SW 1271 (cell line): ENCODE measurements around the gene TRAF1.

ENCODE experiments used
- DNase-seq, 2 experiments: peaks; one replicate each; lab custom pipeline; 2025; lab: John Stamatoyannopoulos, UW

The TRAF1 gene

GRCh38 chr9:120941046-120941770 lies 14.6 kb upstream of the TRAF1 start:
- no peak for DNase-seq

DNA sequence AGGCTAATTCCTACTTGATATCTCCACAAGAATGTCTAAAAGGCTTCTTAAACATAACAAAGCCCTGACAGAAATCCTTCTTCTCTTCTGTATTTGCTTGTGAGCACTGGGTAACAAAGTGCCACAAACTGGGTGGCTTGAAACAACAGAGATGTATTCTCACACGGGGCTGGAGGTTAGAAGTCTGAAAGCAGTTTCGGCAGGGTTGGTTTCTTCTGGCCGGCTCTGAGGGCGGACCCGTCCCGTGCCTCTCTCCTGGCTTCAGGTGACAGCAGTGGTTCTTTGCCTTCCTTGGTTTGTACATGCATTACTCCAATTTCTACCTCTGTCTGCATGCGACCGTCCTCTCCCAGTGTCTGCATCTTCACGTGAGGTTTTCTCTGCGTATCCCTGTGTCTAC lies 14.0 kb upstream of the TRAF1 start:
- DNase-seq: no peak

DNA sequence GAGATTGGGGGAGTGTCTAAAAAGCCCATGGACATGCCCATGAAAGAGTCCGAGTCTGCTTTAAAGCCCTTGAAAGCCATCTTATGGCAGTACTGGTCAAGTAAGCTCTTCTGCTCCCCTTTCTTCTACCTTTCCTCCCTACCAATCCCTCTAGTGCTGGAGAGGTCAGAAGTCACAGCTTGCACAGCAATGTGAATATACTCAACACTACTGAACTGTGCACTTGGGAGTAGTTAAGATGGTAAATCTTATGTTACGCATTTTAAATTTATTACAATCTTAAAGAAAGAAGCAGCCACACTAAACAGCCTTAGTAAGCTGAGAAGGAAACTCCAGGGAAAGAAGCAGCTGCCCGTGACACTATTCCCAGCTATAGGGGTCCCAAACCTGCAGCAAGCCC lies 12.3 kb upstream of the TRAF1 start:
- no peak for DNase-seq

- no peak for DNase-seq
These were observed 11.0 kb upstream of the TRAF1 start for GRCh38 chr9:120937596-120937995.

DNA sequence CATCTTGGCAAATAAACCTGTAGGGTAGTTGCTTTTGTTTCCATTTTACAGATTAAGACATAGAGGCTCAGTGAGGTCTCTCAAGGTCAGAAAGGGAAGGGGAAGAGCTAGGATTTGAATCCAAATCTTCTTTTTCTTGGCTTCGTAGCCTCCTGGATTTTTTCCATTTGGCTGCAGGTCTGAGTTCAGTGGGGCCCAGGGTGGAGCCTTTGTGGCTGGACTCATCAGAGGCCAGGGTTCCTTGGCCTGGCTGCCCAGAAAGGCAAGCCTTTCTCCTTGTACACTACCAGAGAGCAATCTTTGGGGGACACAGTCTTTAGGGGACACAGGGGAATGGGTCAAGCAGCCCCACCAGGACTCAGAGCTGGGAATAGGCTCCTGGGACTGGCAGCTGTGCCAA lies 10.5 kb upstream of the TRAF1 start:
- DNase-seq: no peak

GRCh38 chr9:120936764-120937122 lies 10.1 kb upstream of the TRAF1 start:
- no peak for DNase-seq

DNA sequence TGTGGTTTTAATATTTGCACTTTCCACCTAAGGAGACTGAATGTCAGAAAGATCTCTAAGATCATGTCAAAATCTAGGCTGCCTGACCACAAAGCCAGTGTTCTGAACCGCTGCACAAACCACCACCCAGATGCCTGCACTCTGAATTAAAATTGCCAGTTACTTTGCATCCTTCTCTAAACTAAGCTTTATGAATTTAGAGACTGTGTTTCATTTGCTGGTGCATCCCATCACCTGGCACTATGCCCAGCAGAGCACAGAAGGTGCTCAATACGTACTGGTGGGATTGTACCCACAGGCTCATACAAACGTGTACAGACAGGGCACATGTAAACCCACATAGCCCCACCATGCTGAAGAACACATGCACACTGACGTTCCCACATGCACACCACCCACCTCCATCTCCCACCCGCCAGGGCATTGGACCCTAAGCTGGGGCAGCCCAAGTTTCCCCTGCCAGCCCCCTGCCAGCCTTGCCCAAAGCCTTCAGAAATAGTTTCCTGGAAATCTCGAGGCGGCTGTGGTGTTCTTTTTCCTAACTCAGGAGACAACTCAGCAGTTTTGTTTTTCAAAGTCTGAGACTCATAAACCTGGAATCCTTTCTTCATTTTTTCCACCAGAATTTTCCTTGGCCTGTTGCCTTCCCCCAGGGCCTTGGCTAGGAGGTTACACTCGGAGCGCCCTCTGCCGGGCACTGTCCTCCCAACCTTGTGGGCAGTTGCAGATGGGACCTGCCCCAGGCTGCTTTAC lies 9.6 kb upstream of the TRAF1 start:
- peak; percentile 71 to 85 for DNase-seq

DNA sequence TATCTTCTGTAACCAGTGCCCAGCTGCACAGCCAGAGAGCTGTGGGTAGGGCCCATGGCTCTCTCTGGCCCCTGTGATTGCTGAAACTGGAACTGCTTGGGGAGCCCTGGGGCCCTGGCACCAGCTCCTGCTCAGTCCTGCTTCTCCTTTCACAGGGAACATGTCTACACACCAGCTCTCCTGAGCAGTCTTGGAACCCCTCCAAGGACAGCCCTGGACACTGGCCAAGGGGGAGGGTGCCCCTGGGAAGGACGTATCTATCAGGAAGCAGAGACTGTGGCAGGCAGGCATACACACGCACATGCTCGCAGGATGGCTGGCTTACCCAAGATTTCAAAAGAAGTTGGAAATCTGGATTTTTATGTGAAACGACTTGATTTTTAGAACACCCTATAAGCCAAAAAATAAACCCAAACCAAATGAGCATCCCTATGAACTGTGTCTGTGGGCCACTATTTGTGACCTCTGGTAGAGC lies 8.8 kb upstream of the TRAF1 start:
- no peak for DNase-seq

- no peak for DNase-seq
These were observed 7.7 kb upstream of the TRAF1 start for GRCh38 chr9:120934281-120934680.

DNA sequence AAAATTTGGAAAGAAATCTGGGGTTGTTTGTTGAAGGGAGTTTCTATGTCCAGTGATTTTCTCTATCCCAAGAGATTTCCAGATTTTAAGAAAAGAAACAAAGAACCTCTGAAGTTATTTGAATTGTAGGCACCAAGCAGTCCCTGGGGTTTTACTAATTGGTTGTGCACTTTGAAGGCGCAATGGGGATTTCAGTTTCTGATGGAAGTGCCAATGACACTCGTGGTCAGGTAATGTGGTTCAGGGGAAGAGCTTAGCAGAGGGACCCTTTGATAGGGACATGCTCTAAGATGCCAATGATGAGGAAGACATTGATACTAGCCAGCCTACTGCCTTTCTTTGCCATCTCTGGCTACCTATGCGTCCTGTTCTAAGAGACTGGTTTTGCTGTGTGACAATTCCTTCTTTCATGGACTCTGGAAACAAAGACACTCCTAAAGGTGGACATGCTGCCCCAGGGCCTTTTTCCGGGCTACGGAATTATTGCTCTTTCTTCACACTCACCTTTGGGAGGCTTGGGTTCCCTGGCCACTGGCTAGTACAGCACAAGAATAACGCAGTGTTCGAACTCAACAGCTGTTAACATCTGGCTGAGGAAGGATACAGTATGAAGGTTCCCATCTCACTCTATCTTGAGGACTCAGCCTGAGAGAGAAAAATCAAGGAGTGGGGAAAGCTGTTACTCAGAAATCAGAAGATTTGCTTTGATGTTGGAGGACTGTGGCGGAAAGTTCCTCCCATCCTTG lies 6.9 kb upstream of the TRAF1 start:
- no peak for DNase-seq

GRCh38 chr9:120932086-120932823 lies 5.7 kb upstream of the TRAF1 start:
- DNase-seq: no peak

- no peak for DNase-seq
These were observed 4.9 kb upstream of the TRAF1 start for GRCh38 chr9:120931231-120932085.

DNA sequence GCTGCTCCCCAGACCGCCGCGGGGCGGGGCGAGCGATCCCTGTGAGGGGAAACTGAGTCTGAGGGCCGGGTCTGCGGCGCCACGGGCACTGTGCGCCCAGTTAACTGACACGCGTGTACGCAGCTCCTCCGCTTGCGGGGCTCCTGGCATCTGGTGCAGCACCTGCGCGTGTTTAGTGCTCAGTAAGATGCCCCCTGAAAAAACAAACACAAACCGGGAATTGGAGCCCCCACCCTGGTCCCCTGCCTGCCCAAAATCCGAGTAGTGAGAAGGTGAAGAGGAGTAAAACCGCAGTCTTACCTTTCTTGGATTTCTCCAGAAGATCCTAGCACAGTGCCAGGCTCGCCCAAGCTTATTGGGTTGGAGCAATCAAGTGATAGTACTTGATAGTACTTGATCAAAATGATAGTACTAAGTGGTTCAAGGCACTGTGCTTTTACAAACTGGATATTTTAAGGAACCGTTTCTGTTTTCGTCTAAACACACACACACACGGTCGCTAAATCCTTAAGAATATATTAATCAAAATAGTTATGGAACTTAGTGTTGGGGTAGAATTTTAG lies 2.7 kb upstream of the TRAF1 start:
- no peak for DNase-seq

- DNase-seq: peak in 1 of 2 experiments; percentile 15
These were observed 2.1 kb upstream of the TRAF1 start for GRCh38 chr9:120928483-120929228.

DNA sequence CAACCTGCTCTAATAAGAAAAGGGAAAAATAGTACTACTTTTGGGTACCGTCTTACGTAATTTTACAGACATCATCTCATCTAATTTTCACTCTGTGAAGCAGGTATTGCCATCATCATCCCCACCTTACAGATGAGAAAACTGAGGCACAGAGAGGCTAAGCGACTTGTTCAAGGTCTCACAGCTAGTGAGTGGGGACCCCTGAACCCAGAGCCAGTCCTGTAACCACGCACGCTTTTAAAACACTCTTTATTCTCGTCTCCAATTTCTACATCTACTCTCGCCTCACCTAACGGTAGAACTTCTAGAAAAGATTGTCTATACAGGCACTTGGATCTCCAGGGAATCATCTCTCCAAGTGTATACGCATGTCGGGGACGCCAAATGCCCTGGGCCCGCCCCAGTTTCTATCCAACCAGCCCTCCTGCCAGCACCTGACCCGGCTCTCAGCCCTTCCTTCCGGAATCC lies 1.5 kb upstream of the TRAF1 start:
- no peak for DNase-seq

- DNase-seq: no peak
These were observed 846 bp upstream of the TRAF1 start for GRCh38 chr9:120927269-120928014.

- peak in 1 of 2 experiments; percentile 13 for DNase-seq
These were observed 830 bp downstream of the TRAF1 start for GRCh38 chr9:120925535-120926396.
